DOHH2 (cell line): ENCODE results near the gene DIPK1A.

Source experiments
- EZH2phosphoT487 ChIP-seq: fragments of 200-600 bp; sonication (generic); IDR thresholded peaks from 2 replicates; pipeline ENCODE4 v1.6.1; 2017; ENCODE audit warnings: borderline replicate concordance, mild to moderate bottlenecking, antibody characterized with exemption, low read length, moderate library complexity, mixed read lengths
- TF ChIP-seq, protein P1 (sequence below): fragments of 200-600 bp; sonication (generic); IDR thresholded peaks from one replicate; pipeline ENCODE4 v1.5.1; 2014; ENCODE audit warnings: antibody characterized with exemption, mild to moderate bottlenecking, low read depth, low read length; ENCODE audit not compliant: poor library complexity, severe bottlenecking

DNA sequence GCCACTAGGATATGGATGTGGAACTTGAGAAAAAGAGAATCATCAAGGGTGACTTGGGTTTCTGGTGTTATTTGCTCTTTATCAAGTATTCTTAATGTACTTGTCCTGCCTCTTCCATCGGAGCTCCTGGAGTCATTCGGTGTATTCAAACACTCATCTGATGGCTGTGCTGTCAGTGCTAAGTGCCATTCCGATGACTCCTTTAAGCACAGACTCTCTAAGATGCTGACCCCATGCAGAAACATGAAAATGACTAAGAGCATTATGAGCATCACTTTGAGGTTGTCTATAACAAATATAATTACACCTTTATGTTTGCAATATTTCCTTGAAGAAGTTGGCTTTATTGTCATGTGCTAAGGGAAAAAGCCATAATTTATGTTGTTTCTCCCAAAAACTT lies 140.7 kb downstream of the DIPK1A start:
- TF ChIP-seq, protein P1, sequence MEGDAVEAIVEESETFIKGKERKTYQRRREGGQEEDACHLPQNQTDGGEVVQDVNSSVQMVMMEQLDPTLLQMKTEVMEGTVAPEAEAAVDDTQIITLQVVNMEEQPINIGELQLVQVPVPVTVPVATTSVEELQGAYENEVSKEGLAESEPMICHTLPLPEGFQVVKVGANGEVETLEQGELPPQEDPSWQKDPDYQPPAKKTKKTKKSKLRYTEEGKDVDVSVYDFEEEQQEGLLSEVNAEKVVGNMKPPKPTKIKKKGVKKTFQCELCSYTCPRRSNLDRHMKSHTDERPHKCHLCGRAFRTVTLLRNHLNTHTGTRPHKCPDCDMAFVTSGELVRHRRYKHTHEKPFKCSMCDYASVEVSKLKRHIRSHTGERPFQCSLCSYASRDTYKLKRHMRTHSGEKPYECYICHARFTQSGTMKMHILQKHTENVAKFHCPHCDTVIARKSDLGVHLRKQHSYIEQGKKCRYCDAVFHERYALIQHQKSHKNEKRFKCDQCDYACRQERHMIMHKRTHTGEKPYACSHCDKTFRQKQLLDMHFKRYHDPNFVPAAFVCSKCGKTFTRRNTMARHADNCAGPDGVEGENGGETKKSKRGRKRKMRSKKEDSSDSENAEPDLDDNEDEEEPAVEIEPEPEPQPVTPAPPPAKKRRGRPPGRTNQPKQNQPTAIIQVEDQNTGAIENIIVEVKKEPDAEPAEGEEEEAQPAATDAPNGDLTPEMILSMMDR, result no peak
- no peak for TF ChIP-seq EZH2phosphoT487
